HG02610 (cell line): ENCODE measurements around the gene TP53TG3F.
"Not testable (repeated sequence)": the region's sequence is repeated elsewhere in the genome, so short reads cannot be mapped to it uniquely, and the experiment has no call there.

Experiments used
- ATAC-seq: cut with Tn5 transposase; IDR thresholded peaks from one replicate; pipeline ENCODE4 v1.9.1; 2021; ENCODE audit warnings: mild to moderate bottlenecking, moderate library complexity; ENCODE audit not compliant: unreplicated experiment

Gene TP53TG3F, protein sequence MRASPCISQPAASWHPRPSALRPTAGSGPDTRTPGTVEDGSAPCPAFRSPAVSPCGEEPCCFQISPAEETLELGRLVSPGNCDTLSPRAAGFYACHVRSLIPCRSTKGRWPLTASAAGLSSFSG

DNA sequence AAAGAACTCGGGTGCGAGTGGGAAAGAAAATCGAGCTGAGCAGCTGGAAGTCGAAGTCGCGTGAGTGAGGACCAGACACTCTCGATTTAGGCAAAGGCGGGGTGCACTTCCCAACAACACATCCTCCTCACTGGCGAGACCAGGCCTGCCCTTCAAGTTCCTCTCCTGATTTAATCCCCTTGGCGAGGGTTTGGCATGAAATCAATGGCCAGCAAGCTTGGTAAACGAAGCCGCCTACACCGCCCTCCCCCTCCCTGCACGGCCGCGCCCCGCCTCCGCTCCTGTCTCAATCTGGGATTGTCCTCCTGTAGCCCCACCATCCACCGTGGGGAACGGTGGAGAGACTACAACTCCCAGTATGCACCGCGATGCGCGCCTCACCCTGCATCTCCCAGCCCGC, at the start of gene TP53TG3F:
TSS of gene TP53TG3F (plus strand) at position 301 of the 400 bp plus-strand sequence. CDS start at position 369, 68 bp downstream.
- not testable (repeated sequence) for ATAC-seq

DNA sequence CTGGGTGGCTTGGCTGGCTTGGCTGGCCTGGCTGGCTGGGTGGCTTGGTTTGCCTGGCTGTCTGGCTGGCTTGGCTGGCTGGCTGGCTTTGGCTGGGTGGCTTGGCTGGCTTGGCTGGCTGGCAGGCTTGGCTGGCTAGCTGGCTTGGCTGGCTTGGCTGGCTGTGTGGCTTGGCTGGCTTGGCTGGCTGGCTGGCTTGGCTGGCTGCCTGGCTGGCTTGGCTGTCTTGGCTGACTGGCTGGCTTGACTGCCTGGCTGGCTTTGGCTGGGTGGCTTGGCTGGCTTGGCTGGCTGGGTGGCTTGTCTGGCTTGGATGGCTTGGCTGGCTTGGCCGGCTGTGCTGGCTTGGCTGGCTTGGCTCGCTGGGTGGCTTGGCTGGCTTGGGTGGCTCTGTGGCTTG, 32.2 kb downstream of the TP53TG3F start:
- ATAC-seq = not testable (repeated sequence)

DNA sequence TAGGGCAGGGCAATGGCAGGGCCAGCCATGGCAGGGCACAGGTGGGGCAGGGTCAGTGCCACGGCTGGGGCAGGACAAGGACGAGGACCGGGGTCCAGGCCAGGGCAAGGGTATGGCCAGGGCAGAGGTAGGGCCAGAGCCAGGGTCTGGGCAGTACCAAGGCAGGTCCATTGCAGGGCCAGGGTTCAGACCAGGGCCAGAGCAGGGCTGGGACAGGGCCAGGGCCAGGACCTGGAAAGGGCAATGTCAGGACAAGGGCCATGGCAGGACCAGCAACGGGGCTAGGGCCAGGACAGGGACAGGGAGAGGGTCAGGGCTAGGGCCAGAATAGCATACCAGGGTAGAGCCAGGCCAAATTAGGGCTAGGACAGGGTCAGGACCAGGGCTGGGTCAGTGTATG, 47.8 kb downstream of the TP53TG3F start:
- ATAC-seq = not testable (repeated sequence)

DNA sequence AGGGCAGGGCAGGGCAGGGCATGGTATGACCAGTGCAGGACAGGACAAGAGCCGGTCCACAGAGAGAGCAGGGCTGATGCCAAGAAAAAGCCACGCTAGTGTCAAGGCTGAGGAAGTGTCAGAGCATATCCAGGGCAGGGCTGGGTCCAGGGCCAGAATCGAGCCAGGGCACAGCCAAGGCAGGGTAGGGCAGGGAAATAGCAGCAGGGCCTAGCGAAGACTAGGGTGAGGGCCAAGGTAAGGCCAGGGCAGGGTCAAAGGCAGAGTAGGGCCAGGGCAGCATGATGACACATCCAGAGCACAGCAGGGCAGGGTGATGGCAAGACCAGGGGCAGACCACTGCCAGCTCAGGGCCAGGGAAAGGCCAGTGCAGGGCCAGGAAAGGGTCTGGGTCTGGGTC, 49.7 kb downstream of the TP53TG3F start:
- not testable (repeated sequence) for ATAC-seq

DNA sequence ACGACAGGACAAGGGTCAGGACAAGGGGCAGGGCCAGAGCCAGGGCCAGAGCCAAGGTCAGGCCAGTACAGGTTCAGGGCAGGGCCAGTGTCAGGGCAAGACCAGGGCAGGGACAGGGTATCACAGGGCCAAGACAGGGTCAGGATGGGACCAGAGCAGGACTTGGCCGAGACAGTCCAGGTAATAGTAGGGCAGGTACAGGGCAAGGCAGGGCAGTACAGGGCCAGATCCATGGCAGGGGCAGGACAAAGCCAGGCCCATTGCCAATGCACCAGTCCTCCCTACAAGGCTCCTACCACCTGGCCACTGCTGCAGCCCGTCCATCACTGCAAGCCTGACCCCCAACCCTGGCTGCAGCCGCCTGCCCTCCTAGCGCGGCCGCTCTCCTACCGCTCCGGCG, 50.5 kb downstream of the TP53TG3F start:
- not testable (repeated sequence) for ATAC-seq
